GM21825 (cell line): Measurements from ENCODE around the gene EHF.

Experiments
- ATAC-seq: cut with Tn5 transposase; IDR thresholded peaks from one replicate; pipeline ENCODE4 v1.9.1; 2021; ENCODE audit warnings: mild to moderate bottlenecking, moderate library complexity; ENCODE audit not compliant: unreplicated experiment

Gene EHF

DNA sequence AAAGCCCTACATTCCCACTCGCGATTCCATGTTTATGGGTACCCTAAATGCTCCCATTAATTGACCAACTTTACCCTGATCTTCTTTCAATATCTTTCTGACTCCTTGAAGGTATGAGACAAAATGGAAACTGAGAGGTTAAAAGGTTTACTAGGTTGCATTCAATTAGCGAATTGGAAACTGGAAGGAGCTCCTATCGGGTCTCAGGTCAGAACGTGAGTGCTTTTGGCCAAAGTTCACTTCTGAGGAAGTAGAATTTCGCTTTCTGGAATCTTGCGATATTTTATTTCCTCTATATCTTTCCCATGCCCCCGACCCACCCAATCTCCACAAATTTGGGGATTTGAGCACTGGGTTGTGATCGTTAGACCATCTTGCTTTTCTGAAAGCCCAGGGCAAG lies 2.6 kb downstream of the EHF start:
- ATAC-seq, result no peak

DNA sequence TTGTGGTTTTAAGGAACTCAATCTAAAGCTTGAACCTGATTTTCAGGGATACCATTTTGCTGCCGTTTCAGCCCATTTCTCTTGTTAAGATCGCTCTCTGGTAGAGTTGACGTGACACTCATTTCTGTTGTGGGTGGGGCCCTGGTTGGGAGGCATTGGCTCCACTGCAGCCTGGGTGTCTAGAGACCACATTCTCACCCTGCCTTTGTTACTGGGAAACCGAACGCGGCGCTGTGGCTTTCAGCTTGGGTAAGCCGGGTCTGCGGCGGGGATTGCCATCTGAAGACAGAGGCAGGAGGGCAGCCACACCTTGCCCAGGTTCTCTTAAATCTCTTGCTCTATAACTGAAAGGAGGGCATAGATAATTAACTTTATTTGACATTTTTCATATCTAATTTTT lies 3.2 kb downstream of the EHF start:
- ATAC-seq, result peak; percentile 76

- ATAC-seq, result no peak
Measured at GRCh38 chr11:34625576-34625975, 4.7 kb downstream of the EHF start.

GRCh38 chr11:34626393-34626792 lies 5.5 kb downstream of the EHF start:
- ATAC-seq, result no peak

DNA sequence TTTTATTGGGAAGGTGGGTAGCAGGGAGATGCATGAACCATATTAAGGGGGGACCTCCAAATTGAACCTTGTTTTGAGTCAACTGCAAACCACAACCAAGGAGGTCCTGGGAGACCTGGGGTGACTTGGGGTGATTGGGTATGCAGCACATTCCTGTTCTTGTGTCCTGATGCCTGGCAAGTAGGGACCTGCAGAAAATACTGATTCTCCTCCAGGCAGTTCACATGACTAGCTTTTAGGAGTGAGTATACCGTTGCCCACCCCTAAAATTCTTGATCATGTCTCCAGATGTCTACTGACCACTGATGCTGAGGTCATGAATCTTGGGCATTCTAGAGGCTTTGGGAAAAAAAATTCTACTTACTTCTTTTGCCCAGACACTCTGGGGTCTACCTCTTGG lies 6.3 kb downstream of the EHF start:
- ATAC-seq, result no peak

DNA sequence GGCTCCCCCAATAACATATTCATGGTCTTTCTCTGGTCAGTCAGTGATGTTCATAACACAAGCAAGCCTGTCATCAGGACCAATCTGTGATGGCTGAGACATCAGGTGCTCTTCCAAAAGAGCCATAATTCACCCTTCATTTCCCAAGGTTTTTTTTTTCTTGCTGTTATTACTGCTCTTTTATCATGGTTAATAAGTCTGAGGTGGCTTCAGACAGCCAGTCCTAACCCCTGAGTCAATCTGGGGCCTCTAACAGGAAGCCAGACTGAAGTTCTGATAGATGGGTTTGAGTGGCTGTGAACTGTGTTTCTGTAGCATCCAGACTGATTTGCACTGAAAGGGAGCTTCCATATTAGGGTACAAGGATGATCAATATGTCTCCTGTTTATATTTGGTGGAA lies 8.8 kb downstream of the EHF start:
- ATAC-seq, result no peak

DNA sequence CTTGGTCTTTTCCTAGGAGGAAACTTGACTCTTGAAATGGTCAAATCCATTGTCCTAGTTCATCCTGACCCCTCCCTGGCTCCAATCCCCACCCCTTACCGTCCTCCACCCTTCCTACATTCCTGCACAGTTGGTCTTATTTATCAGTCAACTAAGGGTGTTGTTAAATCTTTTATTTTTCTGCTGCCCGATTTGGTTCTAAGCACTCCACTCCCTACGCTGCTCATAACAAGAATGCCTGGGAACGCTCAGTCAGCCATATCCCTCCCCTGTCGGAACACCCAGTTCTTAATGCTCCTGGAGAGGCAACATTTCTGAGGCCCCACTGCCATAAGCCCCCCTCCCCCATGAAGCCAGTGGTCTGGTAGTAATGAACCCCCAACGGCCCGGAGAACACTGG lies 9.7 kb downstream of the EHF start:
- no peak for ATAC-seq

- no peak for ATAC-seq
Measured at GRCh38 chr11:34631297-34631696, 10.4 kb downstream of the EHF start.

DNA sequence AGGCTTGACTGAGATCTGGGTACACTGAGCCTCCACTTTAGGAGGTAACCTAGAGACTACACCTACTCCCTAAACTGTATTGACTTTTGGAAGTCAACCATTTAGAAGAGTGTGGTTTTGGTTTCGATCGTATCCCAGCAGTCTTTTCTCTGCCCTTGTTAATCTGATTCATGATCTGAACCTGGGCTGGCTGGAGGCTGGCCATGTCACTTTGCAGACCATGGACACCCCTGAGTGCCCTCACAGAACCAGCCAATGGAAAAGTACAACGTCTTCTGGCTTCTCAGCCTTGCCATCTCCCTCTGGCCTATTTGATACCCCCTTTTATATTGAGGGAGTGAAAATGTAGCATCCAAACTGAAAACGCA lies 10.8 kb downstream of the EHF start:
- no peak for ATAC-seq

GRCh38 chr11:34632105-34632791 lies 11.4 kb downstream of the EHF start:
- ATAC-seq, result no peak

GRCh38 chr11:34633640-34633989 lies 12.7 kb downstream of the EHF start:
- ATAC-seq, result no peak

- peak; percentile 90 for ATAC-seq
Measured at GRCh38 chr11:34633990-34634693, 13.2 kb downstream of the EHF start.

GRCh38 chr11:34634694-34635062 lies 13.8 kb downstream of the EHF start:
- no peak for ATAC-seq

DNA sequence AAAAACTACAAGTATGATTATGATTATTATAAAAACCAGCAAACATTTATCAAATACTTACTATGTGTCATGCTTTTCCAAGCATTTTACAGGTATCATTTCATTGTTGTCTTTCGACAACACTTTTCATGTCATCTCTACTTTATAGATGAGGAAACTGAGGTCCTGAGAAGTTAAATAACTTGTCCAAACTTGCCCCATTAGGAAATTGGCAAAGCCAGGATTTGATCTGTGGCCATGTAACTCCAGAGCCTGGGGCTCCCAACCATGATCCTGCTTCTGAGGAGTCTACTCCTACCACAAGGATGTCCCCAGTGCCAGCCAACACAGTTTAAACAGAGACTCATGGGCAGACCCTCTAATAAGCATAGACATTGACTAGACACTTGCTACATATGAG lies 15.2 kb downstream of the EHF start:
- no peak for ATAC-seq

- ATAC-seq, result no peak
Measured at GRCh38 chr11:34637303-34637702, 16.4 kb downstream of the EHF start.

DNA sequence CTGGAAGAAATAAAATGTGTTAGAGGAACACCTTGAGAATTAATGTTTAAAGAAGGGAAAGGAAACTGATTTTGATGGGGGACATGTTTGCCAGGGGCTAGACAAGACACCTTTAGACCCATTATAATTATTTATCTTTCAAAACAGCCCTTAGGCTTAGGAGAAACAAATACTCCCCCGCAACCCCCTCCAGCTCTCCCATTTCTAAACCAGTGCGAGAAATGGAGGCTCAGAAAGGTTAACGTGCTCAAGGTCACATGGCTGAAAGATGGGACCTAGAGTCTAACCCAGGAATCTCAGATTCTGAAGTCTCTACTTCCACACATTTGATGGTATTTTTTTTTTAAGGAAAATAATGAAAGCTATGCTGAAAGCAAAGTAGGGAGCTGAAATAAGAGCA lies 18.0 kb downstream of the EHF start:
- no peak for ATAC-seq

GRCh38 chr11:34639545-34639944 lies 18.7 kb downstream of the EHF start:
- ATAC-seq, result no peak

GRCh38 chr11:34640050-34640923 lies 19.4 kb downstream of the EHF start:
- ATAC-seq, result peak; percentile 88

DNA sequence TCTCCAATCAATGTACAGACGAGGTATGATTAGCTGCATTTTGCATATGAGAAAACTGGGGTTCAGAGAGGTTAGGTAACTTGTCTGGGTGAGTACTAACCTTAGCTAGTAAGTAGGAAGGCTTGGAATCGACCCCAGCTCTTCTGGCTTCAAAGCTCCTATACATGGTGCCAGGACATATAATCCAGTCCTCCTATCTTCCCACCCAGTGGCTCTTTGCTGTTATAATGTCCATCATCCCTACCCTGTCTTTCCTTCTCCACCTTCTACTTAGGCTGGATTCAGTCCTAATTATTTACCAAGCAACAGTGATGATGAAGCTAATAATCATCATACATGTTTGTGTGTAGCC lies 20.0 kb downstream of the EHF start:
- no peak for ATAC-seq

DNA sequence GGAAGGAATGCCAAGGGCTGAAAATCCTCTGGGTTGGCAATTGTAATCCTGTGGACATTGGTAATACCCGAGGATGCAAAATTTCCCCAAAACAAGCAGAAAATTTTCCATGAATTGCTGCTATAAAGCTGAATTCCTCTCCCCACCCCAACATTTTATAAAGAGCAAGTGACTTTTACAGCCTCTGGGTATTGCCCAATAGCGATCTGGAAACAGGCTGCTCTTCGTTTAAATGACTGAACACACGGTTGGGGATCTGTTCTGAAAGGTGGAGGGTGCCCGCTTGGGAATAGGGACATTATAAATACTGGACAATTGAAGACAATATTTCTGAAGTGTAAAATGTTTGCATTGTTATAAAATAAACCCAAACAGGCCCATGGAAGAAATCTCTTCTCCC lies 20.6 kb downstream of the EHF start:
- no peak for ATAC-seq

DNA sequence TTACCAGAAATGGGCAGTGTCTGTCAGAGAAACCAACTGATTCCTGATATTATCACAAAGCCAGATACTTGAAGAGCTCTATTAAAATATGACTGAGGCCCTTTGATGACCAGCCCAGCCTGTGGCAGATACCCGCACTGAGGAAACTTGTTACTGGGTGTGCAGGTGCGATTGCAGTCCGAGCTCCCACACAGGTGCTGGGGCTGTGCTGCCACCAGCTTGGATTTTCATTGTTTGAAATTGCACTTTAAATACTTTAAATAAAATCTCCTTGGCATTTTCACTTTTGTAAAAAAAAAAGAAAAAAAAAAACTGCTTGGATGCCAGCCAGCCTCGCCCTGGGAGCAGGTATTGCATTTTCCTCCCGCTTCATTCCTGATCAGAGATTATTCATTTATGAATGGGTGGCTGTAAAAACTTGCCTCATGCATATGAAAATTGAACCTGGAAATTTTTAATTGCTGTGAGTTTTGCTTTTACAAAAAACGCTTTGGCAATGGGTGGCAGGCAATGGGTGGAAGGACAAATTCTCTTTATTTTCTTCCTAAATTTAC lies 21.2 kb downstream of the EHF start:
- ATAC-seq, result no peak

GRCh38 chr11:34642873-34643272 lies 22.0 kb downstream of the EHF start:
- ATAC-seq, result no peak
